ENCODE data around the gene EBP.

The EBP gene

DNA sequence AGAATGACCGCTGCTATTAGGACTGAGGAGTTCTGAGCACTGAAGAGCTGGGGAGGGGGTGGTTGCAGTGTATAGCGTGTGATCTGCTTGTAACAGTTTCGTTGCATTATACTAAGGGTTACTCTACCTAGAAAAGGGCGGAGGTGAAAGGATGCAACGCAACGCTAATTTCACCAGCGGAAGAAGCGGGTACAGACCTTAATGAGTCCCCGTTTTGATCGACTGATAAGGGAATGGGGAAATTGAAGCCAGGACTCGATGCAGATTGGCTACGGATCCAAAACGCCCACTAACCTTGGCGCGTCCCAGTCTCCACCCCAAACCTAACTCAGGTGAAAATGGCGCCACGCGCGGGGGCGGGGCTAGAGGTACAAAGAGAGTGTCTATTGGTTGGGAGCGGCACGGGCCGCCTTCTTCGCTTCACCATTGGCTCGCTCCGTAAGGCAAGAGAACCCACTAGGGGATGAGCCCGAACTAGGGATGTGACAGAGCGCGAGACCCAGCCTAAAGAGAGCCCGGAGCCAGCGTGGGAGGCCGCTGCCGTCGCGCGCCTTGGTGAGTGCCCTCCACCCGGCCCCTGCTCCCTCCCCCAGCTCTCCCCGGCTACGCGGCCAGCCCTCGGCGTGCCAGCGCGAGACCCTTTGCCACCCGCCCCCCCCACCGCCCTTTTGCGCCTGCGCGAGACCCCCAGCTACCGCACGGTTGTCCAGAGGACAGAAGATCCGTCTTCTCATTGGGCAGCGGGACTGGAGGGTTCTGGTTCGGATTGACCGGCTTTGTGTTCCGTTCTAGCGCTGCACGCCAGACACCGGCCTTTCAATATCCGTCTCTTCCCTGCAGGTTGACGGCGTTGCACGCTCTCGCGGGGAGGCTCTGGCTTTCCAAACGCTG is at the start of gene EBP:
EBP (plus strand) TSS at position 456 of the 891 bp plus-strand sequence. CDS start 1,964 bp downstream, outside the sequence.
- DNase-seq, result peak; percentile 78

DNA sequence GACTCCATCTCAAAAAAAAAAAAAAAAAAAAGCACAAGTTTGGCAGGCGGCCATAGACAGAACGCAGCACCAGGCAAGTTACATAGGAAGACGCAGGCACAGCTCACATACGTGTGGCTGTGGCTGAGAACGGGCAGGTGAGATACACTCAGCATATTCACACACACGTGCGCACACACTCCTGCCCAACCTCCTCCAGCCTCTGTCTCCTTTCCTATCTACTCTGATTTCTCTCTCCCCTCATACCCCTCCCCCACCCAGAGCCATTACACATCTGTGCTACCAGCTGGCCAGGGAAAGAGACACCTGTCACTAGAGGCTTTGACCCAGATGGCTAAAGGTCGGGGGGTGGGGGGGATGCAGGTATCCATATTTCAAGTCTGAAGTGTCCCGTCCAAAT is 49.4 kb upstream of the EBP start:
- DNase-seq, result no peak

DNA sequence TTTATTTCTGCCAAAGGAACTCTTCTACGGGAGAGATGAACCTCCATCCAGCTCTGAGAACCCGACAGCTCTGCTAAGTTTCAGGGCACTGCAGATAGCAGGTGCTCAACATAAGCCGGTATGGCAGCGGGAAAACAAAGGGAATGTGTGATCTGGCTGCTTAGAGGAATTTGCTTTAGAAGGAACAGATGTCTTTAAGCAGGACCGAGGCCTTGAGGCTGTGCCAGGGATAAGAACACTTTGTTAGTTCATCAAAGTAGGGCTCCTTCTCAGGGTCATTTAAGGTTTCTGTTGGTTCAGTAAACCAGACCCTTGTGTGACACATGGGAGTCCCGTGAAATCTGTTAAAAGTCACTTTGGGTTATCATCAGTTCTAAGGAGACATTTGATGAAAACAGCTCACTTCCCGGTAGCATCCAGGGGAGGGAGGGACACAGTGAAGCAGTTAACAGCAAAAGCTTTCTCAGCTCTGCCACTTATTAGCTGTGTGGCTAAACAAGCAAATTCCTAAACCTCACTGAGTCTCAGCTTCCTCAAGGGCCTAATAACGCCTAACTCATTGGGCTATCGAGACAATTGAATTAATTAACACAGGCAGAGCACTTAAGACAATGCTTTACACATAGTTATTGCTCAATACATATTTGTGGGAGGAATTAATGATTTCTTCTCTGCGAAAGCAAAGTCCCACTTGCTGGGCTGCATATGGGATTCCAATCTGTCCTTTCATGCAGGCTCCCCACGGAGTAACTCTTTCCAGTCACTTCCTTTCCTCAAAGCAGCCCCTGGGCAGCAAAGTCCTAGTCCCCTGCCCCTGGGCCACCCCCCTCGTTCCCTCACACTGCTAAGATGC is 48.5 kb upstream of the EBP start:
- no peak for DNase-seq

DNA sequence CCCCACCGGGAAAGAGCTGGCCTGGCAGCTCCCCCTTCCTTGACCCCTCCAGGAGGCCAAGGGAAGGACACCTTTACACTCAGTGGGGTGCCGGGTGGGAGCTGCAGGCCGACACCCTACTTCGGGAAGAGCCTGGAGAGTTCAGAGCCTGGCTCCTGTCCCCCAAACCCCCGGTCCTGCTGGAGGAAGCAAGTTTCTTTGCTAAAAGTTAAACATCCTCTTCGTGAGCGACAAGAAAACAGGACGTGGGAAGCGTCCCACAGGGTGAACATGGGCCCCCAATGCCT is 48.0 kb upstream of the EBP start:
- DNase-seq, result no peak

DNA sequence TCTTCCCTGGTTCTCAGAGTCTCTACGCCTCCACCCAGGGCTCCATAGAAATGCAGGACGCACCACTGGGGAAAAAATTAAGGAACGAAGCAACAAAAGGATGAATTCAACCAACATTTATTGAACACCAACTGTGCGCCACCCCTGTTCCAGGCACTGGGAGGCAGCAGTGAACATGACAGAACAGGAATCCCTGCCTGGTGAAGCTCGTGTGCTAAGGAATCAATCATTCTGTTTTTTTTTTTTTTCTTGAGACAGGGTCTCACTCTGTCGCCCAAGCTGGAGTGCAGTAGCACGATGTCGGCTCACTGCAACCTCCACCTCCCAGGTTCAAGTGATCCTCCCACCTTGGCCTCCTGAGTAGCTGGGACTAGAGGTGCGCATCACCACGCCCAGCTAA is 47.5 kb upstream of the EBP start:
- no peak for DNase-seq

DNA sequence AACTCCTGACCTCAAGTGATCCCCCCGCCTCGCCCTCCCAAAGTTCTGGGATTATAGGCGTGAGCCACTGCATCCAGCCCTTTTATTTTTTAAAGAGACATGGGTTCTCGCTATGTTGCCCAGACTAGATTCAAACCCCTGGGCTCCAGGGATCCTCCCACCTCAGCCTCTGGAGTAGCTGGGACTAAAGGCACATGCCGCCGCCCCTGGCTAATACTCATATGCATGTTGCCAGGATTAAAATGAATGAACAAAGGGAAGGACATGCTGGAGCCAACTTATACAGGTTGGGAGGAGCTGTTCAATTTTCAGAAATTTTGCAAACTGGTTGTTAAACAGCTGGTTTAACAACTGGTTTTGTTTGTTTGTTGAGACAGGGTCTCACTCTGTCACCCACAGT is 47.0 kb upstream of the EBP start:
- no peak for DNase-seq

DNA sequence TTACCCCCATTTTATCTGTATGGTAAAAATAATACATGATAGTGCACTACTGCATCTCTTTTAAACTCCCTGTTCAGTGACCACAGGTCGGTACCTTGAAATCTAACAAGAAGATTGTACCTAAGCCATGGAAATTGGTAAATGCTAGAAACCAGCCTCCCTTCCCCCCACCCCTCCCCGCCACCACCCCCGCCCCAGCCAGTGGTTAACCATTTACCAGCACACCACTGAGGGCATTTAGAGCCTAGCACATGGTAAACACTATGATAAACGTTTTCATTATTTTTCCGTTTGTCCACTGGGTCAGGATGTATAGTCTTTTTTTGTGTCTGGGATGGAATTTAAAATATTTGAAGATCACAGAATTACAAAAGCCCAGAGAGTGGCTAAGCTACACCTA is 46.3 kb upstream of the EBP start:
- no peak for DNase-seq

DNA sequence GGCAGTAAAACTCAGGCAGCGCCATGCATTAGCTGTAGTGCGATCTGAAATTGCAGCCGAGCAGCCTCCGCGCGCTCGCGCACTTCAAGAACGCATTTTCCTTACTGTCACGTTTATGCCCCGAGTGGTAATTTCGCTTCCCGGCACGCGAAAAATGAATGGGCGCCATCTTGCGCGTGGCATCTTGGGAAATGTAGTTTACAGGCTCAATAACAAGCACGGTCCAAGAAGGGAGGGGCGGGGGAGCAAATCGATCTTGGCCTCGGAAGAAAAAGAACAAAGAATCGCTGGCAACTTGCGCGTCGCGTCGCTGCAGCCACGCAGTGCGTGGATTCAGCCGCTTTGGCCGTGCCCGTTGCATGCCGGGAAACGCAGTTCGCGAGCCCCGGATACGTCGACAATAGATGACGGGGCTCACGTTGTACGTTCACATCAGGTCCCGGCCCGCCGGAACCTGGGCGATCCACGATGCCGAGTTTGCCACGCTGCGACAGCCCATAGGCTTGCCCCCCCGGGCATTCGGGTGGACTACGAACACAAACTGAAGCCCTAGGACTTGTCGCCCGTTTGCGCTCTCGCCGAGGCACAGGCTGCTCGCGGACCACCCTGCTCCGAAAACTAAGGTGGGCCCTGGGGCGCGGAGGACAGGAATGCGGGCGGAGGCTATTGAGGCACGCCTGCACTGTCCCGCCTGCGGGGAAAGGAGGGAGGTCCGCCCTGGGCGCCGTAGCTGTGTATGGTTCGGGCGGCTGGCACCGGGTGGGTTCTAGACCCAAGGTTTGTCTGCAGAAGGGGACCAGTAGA is 45.6 kb upstream of the EBP start, which contains the start of gene FTSJ1:
FTSJ1 (plus strand) TSS at position 426 of the 804 bp plus-strand sequence. CDS start 1,849 bp downstream, outside the sequence.
- DNase-seq, result peak; percentile 87

DNA sequence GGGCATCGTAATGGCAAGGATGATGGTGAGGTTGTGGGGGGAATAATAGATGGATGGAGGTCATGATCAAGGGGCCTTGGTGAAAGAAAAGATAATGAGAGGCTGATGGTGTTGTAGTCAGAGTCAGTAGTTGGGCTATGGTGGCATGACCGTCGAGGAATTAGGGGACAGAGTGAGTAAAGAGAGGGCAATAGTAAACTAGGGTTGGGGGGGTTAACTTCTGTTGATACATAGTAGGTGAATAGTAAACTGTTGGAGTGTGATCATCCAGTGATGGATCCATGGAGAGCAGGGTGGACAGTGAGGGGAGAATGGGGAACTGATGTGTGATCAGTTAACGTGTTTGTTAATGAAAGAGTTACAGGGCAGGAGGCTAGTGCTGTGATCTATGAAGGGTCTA is 44.7 kb upstream of the EBP start:
- DNase-seq, result no peak

DNA sequence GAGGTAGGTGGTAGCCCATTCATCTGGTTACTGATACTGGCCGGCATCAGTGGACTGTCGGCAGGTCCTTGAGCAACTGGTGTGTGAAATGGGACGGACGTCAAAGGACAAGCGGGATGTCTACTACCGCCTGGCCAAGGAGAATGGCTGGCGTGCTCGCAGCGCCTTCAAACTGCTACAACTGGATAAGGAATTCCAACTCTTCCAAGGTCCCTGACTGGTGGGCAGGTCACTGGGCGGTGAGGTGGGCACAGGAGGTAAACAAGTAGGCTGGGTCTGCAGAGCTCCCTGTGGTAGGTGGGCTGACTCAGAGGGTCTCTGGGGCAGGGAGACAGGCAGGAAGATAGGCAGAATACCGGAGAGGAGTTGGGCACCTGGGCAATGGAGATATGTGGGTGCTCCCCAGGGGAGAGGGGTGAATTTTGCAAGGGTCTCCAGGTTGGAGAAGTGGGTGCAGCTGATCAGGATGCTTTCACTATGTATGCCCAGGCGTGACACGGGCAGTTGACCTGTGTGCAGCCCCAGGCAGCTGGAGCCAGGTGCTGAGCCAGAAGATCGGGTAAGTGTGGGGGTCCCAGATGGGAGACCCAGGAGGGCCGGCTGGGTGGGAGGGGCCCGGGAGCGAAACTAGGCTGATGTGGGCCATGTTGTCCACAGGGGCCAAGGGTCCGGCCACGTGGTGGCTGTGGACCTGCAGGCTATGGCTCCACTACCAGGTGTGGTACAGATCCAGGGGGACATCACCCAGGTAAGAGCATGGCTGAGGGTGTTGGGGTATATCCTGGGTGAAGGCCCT is 43.5 kb upstream of the EBP start:
- no peak for DNase-seq

DNA sequence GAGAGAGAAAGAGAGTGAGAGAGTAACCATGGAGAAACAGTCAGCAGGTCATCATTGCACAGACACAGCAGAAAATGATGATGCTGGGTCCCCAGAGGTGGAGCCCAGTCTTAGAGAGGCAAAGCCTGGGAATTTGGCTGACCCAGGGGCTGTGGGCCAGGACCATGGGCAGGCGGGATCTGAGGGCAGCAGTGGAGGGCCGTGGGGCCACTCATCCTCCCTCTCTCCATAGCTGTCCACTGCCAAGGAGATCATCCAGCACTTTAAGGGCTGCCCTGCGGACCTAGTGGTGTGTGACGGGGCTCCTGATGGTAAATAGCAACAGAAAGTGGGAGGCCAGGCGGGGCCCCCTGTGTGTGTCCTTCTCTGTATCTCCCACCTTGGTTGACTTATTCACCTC is 42.8 kb upstream of the EBP start:
- no peak for DNase-seq

DNA sequence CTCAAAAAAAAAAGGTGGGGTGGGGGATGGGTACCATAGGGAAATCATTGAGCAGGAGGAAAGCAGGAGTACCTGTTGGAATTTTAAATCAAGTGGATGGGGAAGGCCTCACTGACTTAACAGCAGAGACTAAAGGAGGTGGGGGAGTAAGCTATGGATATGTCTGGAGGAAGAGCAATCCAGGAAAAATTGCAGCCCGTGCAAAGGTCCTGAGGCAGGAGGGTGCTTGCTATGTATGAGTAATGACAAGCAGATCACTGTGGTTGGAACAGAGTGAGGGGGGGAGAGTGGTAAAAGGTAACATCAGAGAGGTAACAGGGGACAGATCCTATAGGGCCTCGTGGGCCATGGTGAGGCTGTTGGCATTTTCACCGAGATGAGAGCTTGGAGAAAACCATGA is 41.5 kb upstream of the EBP start:
- DNase-seq, result no peak

DNA sequence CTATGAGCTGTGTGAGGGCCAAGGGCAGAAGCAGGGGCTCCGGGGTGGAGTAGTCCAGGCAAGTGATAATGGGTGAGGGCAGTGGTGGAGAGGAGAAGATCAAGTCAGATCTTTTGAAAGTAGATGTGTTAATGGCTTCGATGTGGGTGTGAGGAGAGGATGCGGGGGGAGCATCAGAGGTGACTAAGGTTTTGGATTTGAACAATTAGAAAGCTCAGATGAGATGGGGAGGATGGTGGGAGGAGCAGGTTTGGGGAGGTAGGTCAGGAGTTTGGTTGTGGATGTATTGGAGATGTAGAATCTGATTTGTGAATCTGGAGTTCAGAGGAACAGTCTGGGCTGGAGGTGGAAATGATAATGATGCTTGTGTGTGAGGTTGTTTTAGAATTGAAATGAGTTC is 41.0 kb upstream of the EBP start:
- no peak for DNase-seq

DNA sequence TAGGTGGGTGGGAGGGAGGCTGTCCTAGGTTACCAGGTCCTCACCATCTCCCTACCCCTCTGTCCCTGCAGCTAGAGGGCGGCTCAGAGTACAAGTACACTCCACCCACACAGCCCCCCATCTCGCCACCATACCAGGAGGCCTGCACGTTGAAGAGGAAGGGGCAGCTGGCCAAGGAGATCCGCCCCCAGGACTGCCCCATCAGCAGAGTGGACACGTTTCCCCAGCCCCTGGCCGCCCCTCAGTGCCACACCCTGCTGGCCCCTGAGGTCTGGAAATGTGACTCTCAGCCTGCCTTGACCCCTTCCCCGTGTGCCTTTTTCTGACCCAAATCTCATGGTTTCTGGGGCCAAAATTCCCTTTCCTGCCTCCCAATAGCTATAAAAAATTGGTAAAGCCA is 39.1 kb upstream of the EBP start:
- no peak for DNase-seq

DNA sequence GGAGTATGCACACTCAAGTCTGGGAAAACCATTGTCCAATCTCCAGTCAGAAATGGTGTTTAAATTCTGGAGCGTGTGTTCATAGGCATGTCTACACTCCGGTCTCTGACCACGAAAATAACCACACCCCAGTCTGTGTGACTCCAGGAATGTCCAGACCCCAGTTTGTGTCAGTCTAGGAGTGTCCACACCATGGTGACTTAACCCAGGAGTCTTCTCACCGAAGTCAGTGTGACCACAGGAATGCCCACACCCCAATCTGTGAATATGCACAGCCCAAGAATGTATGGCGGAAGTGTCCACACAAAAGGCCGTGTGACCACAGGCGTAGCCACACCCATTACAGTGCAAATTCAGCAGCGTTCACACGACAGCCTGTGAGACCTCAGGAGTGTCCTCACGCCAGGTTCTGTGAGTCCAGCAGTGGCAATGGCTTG is 34.2 kb upstream of the EBP start:
- no peak for DNase-seq

DNA sequence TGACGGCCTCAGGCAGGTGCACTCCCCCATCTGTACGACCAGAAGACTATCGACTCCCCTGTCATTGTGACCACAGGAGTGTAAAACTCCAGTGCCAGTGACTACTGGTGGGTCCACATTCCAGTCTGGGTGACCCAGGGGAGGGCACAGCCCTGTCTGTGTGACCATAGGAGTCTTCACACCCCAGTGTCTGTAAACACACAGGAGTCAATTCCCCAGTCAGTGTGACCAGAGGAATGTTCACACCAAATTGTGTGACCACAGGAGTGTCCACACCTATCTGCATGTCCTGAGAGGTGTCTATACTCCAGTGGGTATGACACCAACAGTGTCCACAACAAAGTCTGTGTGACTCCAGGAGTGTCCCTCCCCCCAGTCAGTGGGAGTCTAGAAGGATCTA is 33.6 kb upstream of the EBP start:
- DNase-seq, result no peak

DNA sequence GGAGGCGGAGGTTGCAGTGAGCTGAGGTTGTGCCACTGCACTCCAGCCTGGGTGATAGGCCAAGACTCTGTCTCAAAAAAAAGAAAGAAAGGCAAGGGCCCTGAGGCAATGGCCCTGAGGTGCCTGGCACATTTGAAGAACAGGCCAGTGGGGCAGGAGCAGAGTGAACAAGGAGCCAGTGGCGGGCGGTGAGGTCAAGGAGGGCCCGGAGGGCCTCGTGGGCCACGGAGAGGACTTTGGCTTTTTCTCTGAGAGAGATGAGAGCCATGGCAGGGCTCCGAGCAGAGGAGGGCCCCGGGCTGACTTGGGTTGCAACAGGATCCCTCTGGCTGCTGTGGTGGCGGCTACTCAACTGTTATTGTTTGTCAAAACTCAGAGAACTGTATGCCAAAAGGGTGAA is 32.3 kb upstream of the EBP start:
- no peak for DNase-seq

DNA sequence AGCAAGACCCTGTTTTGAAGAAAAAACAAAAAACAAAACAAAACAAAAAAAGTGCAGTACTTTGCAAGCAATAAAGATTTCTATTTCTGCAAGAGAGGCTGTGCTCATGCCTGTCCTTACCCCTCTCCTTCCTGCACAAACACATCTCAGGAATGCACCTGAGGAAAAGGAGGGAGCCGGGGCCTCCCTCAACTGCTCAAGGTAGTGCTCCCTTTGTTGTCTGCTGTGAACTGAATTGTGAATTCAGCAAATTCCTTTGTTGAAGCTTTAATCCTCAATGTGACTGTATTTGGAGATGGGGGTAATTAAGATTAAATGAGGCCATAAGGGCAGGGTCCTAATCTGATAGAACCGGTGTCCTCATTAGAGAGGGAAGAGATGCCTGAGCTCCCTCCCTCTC is 31.7 kb upstream of the EBP start:
- no peak for DNase-seq

DNA sequence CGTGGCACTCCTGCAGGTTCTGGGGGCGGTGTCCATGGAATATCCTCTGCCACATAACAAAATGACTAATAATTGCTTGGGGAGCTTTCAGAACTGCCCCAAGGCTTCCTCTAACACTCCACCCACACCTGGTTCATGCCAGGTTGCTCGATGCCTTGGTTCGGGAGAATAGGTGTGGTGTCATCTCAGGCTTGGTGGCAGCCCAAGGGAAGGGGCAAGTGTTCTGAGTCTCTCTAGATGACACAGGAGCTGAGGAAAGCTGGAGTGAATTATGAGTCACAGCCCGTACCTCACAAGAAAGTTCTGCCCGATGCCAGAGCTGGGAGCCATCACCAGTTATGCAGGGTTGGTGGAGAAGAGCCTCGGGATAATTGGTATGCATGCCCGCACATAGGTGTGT is 30.9 kb upstream of the EBP start:
- no peak for DNase-seq

DNA sequence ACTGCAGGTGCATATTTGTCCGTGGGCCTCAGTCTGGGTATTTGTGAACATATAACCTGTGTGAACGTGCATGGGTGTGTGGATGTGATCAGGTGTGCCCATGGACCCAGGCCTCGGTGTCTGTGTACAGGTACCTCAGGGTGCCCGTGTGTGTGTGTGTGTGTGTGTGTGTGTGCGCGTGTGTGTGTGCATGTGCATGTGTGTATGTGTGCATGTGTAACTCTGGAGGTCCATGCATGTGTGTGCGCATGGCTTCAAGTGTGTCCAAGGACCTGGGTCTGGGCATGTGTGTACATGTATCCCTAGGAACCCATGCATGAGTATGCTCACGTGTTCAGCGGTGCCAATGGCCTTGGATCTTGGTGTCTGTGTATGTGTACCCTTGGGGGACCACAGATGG is 29.8 kb upstream of the EBP start:
- DNase-seq, result no peak

DNA sequence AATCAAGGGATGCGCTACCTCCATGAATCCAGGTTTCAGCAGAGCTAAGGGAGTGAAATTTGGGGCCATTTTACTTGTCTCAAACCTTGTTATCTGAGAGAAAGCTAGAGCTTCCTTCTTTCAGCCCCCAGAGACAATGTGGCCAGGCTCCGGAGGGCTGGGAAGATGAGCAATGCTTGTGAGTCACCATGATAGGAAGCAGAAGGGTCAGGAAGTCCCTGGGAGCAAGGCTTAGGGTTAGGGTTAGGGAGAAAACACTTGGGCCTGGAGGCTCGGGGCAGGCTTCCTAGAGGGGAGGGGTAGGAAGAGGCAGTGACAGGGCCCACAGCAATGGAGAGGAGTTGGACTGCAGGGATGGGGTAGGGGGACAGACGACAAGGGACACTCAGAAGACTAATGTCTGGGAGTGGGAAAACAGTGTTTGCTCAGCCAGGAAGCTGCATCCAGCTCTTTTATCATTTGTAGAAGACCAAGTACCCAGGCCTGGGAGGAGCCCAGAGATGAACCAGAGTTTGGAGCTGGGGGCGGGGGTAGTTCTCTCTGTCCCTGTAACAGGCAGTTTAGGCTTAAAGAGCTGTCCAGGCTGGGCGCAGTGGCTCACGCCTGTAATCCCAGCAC is 29.2 kb upstream of the EBP start:
- DNase-seq, result no peak

DNA sequence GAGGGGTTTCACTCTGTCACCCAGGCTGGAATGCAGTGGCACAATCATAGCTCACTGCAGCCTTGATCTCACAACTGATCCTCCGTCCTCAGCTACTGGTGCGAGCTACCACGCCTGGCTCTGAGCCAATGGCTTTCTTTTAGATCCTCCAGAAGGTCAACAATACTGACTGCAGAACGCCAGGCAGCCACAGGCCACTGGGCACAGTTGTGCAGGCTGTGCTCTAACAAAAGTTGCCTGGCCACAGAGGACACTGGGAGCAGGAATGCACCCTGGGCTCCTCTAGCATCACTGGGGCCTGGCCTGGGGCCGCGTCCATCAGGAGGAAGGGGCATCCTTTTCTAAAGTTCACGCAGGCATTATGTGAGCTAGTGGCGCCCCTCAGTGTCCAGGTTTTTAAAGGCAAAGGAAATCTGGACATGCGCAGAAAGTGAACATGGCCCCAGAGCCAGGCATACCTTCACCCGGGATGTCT is 27.7 kb upstream of the EBP start:
- peak; percentile 30 for DNase-seq
